GM19240 (cell line): Measurements from ENCODE around the gene TSEN15.
"Not testable (repeated sequence)": the region's sequence is repeated elsewhere in the genome, so short reads cannot be mapped to it uniquely, and the experiment has no call there.

Experiments
- DNase-seq: peaks from one replicate; pipeline ENCODE4 v3.0.0; 2011; ENCODE audit warnings: low spot score; ENCODE audit not compliant: insufficient read length

Gene TSEN15

DNA sequence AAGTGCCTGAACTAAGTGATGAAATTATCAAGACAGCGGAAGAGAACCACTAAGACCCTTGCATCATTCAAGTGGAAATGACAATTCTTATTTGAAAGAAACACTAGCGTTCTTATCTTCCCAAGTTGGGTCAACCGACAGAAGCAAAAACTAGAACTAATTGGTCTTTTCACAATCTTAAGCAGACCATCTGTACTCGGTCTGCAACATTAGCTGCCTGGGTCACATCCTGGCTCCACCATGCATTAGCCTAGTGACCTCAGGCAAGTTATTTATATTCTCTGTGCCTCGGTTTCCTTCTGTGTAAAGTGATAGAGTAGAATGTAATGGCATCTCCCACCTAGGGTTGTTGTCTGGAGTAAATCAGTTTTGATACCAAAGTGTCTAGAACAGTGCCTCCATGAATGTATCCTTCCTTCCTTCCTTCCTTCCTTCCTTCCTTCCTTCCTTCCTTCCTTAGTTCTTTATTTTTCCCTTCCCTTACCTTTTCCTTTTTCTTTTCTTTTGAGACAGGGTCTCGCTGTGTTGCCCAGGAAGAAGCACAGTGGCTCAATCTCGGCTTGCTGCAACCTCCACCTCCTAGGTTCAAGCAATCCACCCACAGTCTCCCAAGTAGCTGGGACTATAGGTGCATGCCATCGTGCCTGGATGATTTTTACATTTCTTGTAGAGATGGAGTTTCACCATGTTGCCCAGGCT is 20.0 kb upstream of the TSEN15 start:
- no peak for DNase-seq

GRCh38 chr1:184032306-184032929 is 19.1 kb upstream of the TSEN15 start:
- DNase-seq = no peak

- no peak for DNase-seq
Observed at GRCh38 chr1:184032930-184033418, 18.6 kb upstream of the TSEN15 start.

DNA sequence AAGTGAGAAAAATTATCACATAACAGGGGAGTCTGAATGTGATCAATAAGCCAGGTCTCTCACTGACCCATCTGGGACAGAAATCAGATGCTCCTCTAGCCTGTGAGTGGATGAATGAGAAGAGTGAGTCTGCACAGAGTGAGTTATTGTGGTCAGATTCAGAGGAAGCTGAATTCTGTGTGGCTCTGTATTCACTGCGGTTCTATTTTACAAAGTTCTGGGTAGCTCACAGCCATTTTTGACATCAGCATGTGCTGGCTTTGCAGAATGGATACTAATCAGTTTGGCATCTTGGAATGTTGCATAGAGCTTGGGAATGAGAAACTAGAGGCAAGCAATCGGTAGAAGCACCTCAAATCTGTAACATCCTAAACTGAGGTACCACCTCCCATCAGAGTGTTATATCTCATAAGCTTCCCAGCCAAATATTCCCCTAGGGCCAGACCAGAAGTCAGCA is 17.8 kb upstream of the TSEN15 start:
- DNase-seq = no peak

GRCh38 chr1:184034761-184035379 is 16.7 kb upstream of the TSEN15 start:
- no peak for DNase-seq

GRCh38 chr1:184035719-184036516 is 15.6 kb upstream of the TSEN15 start:
- no peak for DNase-seq

DNA sequence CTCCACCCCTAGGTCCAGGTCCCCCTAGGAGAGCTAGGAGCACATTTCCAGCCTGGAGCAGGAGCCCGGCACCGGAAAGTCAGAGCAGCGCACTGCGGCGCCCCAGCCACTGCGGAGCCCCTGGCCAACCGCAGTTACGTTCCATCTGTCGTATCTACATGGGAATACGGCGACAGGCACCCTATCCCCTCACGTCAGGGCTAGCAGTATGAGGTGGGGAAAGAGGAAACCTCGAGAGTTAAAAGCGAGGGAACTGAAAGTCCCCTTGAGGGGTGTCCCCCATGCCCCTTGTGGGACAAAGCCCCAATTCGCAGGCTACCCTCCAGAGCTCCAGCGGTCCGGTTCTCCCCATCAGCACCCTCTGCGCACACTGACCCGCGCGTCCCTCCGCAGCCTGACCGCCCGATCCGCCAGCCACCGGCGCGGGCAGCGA is 15.0 kb upstream of the TSEN15 start:
- no peak for DNase-seq

DNA sequence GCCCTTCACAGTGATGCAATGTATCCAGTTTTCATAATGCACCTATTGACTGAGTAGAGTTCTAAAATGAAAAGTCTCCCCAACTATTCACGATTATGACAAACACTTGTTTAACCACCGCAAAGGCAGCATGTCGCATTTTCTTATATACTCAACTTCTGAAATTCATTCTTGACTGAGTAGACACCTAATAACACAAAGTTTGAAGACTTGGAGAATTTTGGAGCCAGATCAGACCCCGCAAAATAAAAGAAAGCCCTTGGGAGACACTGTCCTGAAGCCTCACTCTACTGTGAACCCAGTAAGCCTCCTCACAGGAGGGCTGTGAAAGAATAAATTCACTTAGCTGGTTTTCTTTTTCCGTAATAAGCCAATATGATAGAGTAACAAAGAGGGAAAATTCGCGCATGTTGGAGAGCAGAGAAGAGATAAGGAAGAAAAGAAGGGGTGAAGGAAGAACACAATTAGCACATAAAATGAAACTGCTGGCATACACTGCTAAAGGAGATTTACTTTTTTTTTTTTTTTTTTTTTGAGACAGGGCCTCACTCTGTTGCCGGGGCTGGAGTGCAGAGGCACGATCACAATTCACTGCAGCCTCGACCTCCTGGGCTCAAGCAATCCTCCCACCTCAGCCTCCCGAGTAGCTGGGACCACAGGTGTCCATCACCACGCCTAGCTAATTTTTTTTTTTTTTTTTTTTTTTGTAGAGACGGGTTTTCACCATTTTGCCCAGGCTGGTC is 13.5 kb upstream of the TSEN15 start:
- DNase-seq = no peak

GRCh38 chr1:184039126-184039525 is 12.4 kb upstream of the TSEN15 start:
- no peak for DNase-seq

- DNase-seq = no peak
Observed at GRCh38 chr1:184041731-184042130, 9.8 kb upstream of the TSEN15 start.

DNA sequence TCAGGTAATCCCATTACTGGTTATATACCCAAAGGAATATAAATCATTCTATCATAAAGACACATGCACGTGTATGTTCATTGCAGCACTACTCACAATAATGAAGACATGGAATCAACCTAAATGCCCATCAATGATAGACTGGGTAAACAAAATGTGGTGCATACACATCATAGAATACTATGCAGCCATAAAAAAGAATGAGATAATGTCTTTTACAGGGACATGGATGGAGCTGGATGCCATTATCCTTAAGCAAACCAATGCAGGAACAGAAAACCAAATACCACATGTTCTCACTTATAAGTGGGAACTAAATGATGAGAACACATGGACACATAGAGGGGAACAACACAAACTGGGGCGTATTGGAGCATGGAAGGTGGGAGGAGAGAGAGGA is 8.2 kb upstream of the TSEN15 start:
- DNase-seq = not testable (repeated sequence)

DNA sequence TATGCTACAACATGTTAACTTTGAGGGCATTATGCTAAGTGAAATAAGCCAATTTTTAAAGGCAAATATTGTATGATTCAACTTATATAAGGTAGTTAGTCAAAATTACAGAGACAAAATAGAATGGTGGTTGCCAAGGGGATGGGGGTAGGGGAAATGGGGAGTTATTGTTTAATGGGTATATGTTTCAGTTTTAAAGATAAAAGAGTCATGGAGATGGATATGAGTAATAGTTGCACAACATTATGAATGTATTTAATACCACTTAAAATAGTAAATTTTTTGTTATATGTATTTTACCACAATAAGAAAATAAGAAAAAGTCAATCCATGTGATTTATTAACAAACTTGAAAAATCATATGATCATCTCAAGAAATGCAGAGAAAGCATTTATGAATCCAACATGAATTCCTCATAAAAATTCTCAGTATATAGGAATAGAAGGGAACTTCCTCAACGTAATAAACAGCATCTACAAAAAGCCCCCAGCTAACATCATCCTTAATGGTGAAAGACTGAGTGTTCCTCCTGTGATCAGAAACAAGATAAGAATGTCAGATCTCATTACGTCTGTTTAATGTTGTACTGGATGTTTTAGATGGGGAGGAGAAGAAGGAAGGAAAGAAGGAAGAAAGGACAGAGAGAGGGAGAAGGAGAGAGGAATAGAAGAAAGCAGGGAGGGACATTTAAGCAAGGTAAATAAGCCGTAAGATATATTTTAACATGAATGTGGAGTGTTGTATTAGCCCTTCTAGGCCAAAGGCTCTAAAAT is 6.7 kb upstream of the TSEN15 start:
- no peak for DNase-seq

GRCh38 chr1:184047541-184047940 is 4.0 kb upstream of the TSEN15 start:
- not testable (repeated sequence) for DNase-seq

DNA sequence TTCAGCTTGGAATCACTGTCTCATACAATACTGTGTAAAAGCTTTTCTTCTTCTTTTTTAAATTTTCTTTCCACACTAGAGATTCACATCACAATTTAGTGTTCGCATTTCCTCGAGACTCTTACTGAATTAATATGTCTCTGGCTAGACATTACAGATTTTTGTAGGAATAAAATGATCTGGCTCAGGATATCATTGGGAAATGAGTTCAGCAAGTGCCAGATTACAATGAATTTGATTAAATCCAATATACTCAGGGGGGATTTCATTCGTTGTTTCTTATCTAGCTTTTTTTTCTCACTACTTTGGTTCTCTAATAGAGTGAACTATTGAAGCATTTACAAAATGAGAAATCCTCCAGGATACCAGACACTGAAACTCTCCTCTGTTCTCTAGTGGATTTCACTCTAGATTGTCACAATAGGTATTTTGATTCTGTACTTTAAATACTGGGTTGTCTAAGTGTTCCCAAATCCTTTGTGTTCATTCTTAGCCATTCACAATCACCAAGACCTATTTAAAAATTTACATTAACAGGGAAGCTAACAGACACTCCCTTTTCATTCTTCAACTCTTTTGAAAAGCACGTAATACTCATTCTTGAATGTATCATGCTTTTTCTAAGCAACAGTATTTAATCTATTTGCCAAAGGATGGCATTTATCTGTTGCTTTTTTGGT is 2.8 kb upstream of the TSEN15 start:
- no peak for DNase-seq

GRCh38 chr1:184049291-184049690 is 2.2 kb upstream of the TSEN15 start:
- DNase-seq = no peak

DNA sequence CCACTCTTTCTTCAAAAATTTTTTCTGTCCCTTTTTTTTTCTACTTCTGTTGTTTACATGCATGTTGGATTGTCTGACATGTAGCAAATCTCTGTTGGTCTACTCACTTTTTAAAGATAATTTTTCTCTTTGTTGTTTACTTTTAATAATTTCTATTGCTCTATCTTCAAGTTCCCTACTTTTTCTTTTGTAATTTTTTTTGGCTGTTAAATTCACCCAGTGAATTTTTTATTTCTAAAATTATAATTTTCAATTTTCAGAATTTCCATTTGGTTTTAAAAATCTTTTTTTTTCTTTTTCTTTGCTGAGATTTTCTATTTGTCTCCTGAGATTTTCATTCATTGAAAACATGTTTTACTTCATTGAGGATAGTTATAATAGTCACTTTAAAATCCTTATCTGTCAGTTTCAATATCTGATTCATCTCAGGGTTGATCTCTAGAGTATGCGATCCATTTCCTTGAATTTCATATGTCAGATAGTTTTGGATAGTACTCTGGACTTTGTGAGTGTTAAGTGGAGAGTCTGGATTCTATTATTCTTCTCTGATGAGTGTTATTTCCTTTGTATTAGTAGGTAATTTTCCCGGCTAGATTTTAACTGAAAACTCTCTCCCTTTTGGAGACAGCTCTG is 1.6 kb upstream of the TSEN15 start:
- no peak for DNase-seq

GRCh38 chr1:184050636-184051035 is 894 bp upstream of the TSEN15 start:
- no peak for DNase-seq

DNA sequence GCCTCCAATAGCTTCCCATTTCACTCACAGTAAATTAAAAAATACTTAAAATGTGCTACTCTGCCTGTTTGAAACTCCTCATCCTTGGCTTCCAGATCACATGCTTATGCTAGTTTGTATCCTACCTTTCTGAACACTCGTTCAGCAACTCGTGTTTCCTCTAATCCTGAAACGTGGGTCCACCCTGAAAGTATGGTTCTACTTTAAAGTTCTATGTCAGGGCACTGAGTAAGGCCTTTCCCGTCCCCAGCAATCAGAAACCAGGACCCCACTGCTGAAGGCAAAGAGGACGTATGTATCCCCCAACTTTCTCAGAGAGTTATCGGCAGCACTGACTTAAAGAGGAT is 419 bp upstream of the TSEN15 start:
- no peak for DNase-seq

DNA sequence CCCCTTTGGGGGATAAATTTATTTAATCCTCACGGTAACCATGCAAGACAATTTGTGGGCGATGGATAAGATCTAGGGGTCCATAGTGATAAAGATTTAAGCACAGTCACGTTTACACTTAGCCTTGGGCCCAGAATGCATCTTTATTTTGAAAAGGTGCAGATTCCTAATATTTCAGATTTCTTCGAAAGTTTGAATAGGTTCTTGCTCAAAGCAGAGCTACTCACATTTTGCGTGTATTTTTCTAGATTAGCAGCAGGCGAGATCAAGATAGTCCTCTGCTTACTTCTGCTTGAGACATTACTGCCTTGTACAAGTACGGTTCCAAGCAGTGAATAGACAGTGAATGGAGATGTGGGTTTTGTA is 647 bp downstream of the TSEN15 start:
- DNase-seq = no peak
